G401 (cell line): ENCODE results near the gene CCL20. TPM values are rescaled to one million over a fixed set of nuclear protein-coding genes. Genes with fewer than 3 reads are reported as not detected.

ENCODE experiments used
- DNase-seq: peaks from one replicate; pipeline ENCODE4 v3.0.0-alpha.2; 2015; ENCODE audit warnings: low spot score
- in situ Hi-C: cut with HindIII; loops from 2 replicates; pipeline ENCODE4 v1.10.0; 2016; ENCODE audit warnings: low sequenced_read_pairs, mixed read lengths
- total RNA-seq: library from RNA; depleted of rRNA; stranded (reverse); fragments of >200 nt; shearing (Covaris generic); gene quantifications from 2 replicates; pipeline ENCODE4 v1.2.3, GENCODE V29; 2014; rRNA removed

CCL20 gene
- total RNA-seq, 1 experiment from 2014 or later, result not detected

- DNase-seq, result no peak
Observed at GRCh38 chr2:227862741-227863588, 49.3 kb downstream of the CCL20 start.

GRCh38 chr2:227864161-227864756 lies 50.6 kb downstream of the CCL20 start:
- in situ Hi-C loops, result no loop called here
- no peak for DNase-seq

More at GRCh38 chr2:227862741-227863588, 49.3 kb downstream of the CCL20 start:
- in situ Hi-C loops, result no loop called here

- in situ Hi-C loops, result no loop called here
- DNase-seq, result no peak
Observed at GRCh38 chr2:227865291-227865690, 51.6 kb downstream of the CCL20 start.

Other genes starting within 250 kb of the CCL20 start
- gene SCYGR2, start 214.9 kb upstream of the CCL20 start, total RNA-seq, result not detected in 2 replicates
- gene SCYGR3, start 199.0 kb upstream of the CCL20 start, total RNA-seq, result not detected in 2 replicates
- not detected in 2 replicates for gene SCYGR4, start 196.3 kb upstream of the CCL20 start, total RNA-seq
- not detected in 2 replicates for gene SCYGR5, start 147.0 kb upstream of the CCL20 start, total RNA-seq
- not detected in 2 replicates for gene SLC19A3, start 95.8 kb upstream of the CCL20 start, total RNA-seq
- gene SCYGR6, start 89.1 kb upstream of the CCL20 start, total RNA-seq, result not detected in 2 replicates
- not detected in 2 replicates for gene SCYGR7, start 85.5 kb upstream of the CCL20 start, total RNA-seq
- gene SCYGR8, start 67.9 kb upstream of the CCL20 start, total RNA-seq, result not detected in 2 replicates
- not detected in 2 replicates for gene DAW1, start 57.8 kb downstream of the CCL20 start, total RNA-seq